Astrocyte of the cerebellum (primary cell): ENCODE data around the gene NUCB2.

Experiments used
- DNase-seq: peaks from one replicate; pipeline ENCODE4 v3.0.0-alpha.2; 2011; ENCODE audit warnings: low read depth
- H3K4me3 ChIP-seq: 2 replicates; pipeline ENCODE4 v1.5.1; 2011; ENCODE audit warnings: mild to moderate bottlenecking, low read depth, low read length, moderate library complexity
- in situ Hi-C: cut with HindIII; loops from 2 replicates; pipeline ENCODE4 v1.10.0; 2017; ENCODE audit warnings: low sequenced_read_pairs
- TF ChIP-seq, protein P1 (sequence below): IDR thresholded peaks from 2 replicates; pipeline ENCODE4 v1.5.1; 2012; ENCODE audit warnings: low read length, low read depth, moderate library complexity, mild to moderate bottlenecking; ENCODE audit errors: missing control alignments

Gene NUCB2

DNA sequence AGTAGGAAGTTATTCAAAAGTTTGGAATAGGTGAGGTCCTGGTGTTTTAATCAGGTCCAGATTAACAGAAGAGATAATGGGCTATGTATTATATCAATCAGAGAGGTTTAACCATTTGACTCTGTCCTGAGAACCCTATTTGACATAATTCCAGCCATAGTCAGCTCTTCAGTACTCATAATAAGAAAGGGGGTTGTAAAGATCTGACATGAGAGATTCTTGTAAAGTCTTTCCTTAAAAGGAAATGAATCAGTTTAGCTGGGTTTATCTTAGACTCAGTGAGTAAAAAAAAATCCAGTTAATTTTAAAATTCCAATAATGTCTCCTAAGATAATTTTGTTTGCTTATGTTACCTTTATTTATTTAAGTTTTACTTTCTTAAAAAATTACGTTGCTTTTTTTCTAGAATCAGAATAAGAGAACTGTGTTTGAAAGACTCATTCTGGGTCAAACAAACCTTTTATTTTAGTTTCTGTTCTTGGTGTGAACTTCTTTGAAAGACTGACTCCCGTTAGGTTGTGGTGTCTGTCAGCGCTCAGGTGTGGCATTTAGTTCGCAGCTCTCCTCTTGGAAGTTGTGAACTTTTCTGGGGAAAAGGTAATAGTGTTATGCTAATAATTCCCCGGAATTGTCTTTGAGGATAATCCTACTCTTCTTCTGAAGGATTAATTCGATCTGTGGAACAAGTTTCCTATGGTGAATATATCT lies 20.5 kb downstream of the NUCB2 start:
- in situ Hi-C loops = no loop called here
- H3K4me3 ChIP-seq = no peak overlapping the region
- TF ChIP-seq, protein P1, sequence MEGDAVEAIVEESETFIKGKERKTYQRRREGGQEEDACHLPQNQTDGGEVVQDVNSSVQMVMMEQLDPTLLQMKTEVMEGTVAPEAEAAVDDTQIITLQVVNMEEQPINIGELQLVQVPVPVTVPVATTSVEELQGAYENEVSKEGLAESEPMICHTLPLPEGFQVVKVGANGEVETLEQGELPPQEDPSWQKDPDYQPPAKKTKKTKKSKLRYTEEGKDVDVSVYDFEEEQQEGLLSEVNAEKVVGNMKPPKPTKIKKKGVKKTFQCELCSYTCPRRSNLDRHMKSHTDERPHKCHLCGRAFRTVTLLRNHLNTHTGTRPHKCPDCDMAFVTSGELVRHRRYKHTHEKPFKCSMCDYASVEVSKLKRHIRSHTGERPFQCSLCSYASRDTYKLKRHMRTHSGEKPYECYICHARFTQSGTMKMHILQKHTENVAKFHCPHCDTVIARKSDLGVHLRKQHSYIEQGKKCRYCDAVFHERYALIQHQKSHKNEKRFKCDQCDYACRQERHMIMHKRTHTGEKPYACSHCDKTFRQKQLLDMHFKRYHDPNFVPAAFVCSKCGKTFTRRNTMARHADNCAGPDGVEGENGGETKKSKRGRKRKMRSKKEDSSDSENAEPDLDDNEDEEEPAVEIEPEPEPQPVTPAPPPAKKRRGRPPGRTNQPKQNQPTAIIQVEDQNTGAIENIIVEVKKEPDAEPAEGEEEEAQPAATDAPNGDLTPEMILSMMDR = no peak
- DNase-seq = no peak

DNA sequence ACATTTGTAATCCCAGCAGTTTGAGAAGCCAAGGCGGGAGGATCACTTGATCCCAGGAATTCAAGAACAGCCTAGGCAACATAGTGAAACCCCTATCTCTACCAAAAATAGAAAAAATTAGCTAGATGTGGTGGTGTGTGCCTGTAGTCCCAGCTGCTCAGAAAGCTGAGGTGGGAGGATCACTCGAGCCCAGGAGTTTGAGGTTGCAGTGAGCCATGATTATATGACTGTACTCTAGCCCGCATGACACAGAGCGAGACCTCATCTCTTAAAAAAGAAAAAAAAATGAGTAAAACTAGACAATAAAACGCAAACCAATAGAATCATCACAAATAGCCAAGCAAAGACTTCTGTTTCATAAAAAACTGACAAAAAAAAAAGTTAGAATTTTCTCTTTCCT lies 21.8 kb downstream of the NUCB2 start:
- no peak overlapping the region for H3K4me3 ChIP-seq
- DNase-seq = no peak
- TF ChIP-seq, protein P1 = no peak
- in situ Hi-C loops = no loop called here

DNA sequence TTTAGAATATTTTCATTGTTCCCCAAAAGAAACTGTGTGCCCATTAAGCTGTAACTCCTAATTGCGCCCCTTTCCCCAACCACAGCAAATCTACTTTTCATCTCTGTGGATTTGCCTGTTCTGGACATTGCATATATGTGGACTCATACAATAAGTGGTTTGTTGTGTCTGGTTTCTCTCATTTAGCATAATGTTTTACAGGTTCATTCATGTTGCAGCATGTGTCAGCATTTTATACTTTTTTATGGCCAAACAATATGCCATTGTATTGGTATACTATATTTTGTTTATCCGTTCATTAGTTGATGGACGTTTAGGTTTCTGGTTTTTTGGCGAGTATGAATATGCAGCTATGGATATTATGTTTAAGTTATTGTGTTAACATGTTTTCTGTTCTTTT lies 23.8 kb downstream of the NUCB2 start:
- TF ChIP-seq, protein P1 = no peak
- DNase-seq = no peak
- in situ Hi-C loops = no loop called here
- H3K4me3 ChIP-seq = no peak overlapping the region

GRCh38 chr11:17313349-17314231 lies 37.1 kb downstream of the NUCB2 start:
- DNase-seq = no peak
- no peak overlapping the region for H3K4me3 ChIP-seq
- in situ Hi-C loops = no loop called here
- TF ChIP-seq, protein P1 = no peak

GRCh38 chr11:17314232-17314547 lies 37.7 kb downstream of the NUCB2 start:
- no peak overlapping the region for H3K4me3 ChIP-seq
- in situ Hi-C loops = no loop called here
- peak; percentile 26 for DNase-seq
- TF ChIP-seq, protein P1 = no peak

- in situ Hi-C loops = no loop called here
- H3K4me3 ChIP-seq = no peak overlapping the region
- TF ChIP-seq, protein P1 = no peak
- DNase-seq = no peak
Measured at GRCh38 chr11:17314904-17315426, 38.4 kb downstream of the NUCB2 start.
